ENCODE results near the gene BABAM2.

DNA sequence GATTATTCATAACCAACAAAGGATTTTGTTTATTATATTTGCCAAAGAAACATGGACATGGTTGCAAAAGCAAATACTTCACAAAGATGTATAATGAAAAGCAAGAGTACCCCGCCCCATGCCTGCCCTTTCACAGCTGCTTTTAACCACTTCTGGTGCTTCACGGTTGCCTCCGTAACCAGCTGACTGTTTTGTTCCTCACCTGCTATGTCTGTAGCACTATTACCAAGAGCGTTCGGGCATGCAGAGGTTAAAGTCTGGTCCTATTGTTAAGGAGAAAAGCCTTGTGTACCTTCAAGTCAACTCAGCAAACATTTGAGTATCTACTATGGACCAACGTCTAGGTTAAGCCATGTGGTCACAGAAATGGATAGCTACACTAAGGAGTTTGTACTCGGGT is 386.9 kb downstream of the BABAM2 start:
- TF ChIP-seq CTCF (IDR thresholded peaks at IDR 0.05) (no peak), POLR2A (IDR thresholded peaks at IDR 0.05) (no peak)
